Ovary (tissue), 10 donors: ENCODE measurements around the gene SOX30. TPM values are rescaled to one million over a fixed set of nuclear protein-coding genes. Genes with fewer than 3 reads are reported as not detected.
"Not testable (repeated sequence)": the region's sequence is repeated elsewhere in the genome, so short reads cannot be mapped to it uniquely, and the experiment has no call there.

Experiments
- DNase-seq, 5 donors: peaks; one replicate each; pipeline ENCODE4 v3.0.0-alpha.2; 2019 to 2020
- H3K27ac ChIP-seq, 2 donors: fragments of 200-600 bp; one replicate each; pipeline versions ENCODE4 v1.5.1 to v1.8.0; 2019 to 2022
- H3K27me3 ChIP-seq: fragments of 200-600 bp; one replicate; pipeline ENCODE4 v1.8.0; 2022
- H3K36me3 ChIP-seq: fragments of 200-600 bp; sonication (generic); one replicate; pipeline ENCODE4 v1.5.1; 2019
- H3K4me1 ChIP-seq: one replicate; pipeline ENCODE4 v1.8.1; 2013; ENCODE audit warnings: mild to moderate bottlenecking, moderate library complexity; ENCODE audit not compliant: insufficient read depth
- H3K4me3 ChIP-seq: fragments of 200-600 bp; sonication (generic); one replicate; pipeline ENCODE4 v1.5.1; 2017
- H3K9me3 ChIP-seq, 2 donors: fragments of 200-600 bp in 1 of 2; sonication (generic) in 1 of 2; one replicate each; pipeline versions ENCODE4 v1.5.1 to v1.8.1; 2013 to 2019; ENCODE audit warnings: mild to moderate bottlenecking in 1 of 2, moderate library complexity in 1 of 2
- EP300 ChIP-seq: sonication (generic); formaldehyde crosslinking; IDR thresholded peaks from one replicate; pipeline ENCODE4 v1.6.1; 2017; ENCODE audit warnings: antibody characterized with exemption
- POLR2A ChIP-seq: fragments of 450-650 bp; IDR thresholded peaks from one replicate; pipeline ENCODE4 v1.6.1; 2017; ENCODE audit warnings: antibody characterized with exemption, mild to moderate bottlenecking, moderate library complexity
- WGBS, 3 donors: extraction: QIAGEN DNeasy Blood & Tissue Kit in 1 of 3; methylation state at CpG; one replicate each; pipeline versions ENCODE4 v1.1.5 to v1.1.7; 2013 to 2017; 5-methylcytosine and 5-hydroxymethylcytosine counted together
- intact Hi-C, 4 donors: fragments of 100-400 bp; cut with DNase I; formaldehyde crosslinking; loops; one replicate each; pipeline versions ENCODE4 v1.11.0 to v1.15.1; 2022 to 2023
- long read RNA-seq, 3 donors: library from polyadenylated mRNA in 2 of 3; unstranded in 2 of 3; transcript quantifications; one replicate each; pipeline ENCODE4 v2.0.0 and lab custom pipeline, GENCODE V29; 2021 to 2026
- polyA plus RNA-seq, 2 donors: library from polyadenylated mRNA; stranded (reverse); fragments of 200-250 nt in 1 of 2; fragments of 350-450 nt in 1 of 2; fragmentation: Illumina TruSeq in 1 of 2; extraction: RNeasy Lipid Tissue Mini Kit (QIAGEN cat#74804) in 1 of 2; gene quantifications; one replicate each; pipeline ENCODE4 v1.2.3, GENCODE V29; 2013 to 2014
- total RNA-seq, 7 donors: library from RNA; depleted of rRNA in 2 of 7; stranded (reverse); fragments of >200 nt in 2 of 7; fragmentation: NEBNext Ultra II Directional in 3 of 7; extraction: Animal tissue kit (Norgen Biotek cat#: 25700) in 3 of 7; gene quantifications; one replicate each; pipeline versions ENCODE4 v1.1.0 to v1.2.4, GENCODE V29; 2016 to 2023
- TF ChIP-seq, protein P1 (sequence below), 3 donors: fragments of 450-650 bp in 2 of 3; fragments of 200-600 bp in 1 of 3; IDR thresholded peaks; one replicate each; pipeline versions ENCODE4 v1.5.1 to v1.8.0; 2016 to 2022; ENCODE audit warnings: antibody characterized with exemption in 3 of 3, mild to moderate bottlenecking in 1 of 3
- donor health status: DM: no; HTN: no; CAD: no; lungs with moderate emphysema.
- donor health status: DM: no; HTN: no; CAD: no.
- donor health status: Bipolar disorder and iron deficiency.
- donor health status: DM: yes; HTN: yes; CAD: no.
- donor health status: DM: no; HTN: no; CAD: no.
- donor health status: DM: yes; HTN: yes; CAD: no.

SOX30 gene
- total RNA-seq, result under 1 TPM in 3 of 7 donors, not detected in 4; 0.11 to 0.12 (median 0.12) TPM
- polyA plus RNA-seq, result under 1 TPM; 0.11 to 0.15 TPM
- long read RNA-seq, donor 1, result 0 reads
- long read RNA-seq, donor 2, partial matches to known transcripts, result 0 of 4 reads
- long read RNA-seq, donor 2, other reads (novel, unspliced or antisense), result 0 of 4 reads
- long read RNA-seq, donor 3, partial matches to known transcripts, result 0 of 1 reads
- long read RNA-seq, donor 3, other reads (novel, unspliced or antisense), result 1 of 1 reads

DNA sequence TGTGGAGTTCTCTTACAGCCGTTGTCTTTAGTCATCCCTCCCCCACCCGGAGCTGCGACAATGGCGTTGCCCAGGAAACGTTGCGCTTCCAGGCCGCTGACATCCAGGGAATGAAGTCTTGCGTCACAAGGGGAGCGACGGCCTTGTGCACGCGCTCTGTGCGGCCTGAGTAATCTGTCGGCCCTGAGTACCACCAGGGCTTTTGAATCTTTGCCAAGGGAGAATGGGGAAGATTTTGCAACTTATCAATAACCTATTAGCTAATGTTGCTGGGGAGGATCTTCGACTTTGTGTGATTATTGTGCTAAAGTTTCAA lies at the start of gene SOX30:
Gene SOX30, minus strand, starts transcription at position 62 of the 316 bp plus-strand sequence. CDS start 360 bp downstream, outside the sequence.
- Histone ChIP-seq H3K27ac (no peak within 1 kb of the TSS), H3K4me1 (peaks cover 1% of the 10 kb centered on the region), H3K36me3 (no peaks in the 10 kb centered on the region), H3K4me3 (peak within 1 kb of the TSS; percentile 34), H3K9me3 (no peaks in the 10 kb centered on the region), H3K27me3 (no peaks in the 10 kb centered on the region)
- no peak for DNase-seq
- WGBS, 3 donors, result 88 to 93% (median 89%) methylated on average over 15 of the region's 15 CpGs
- no peak for TF ChIP-seq EP300
- TF ChIP-seq, protein P1, sequence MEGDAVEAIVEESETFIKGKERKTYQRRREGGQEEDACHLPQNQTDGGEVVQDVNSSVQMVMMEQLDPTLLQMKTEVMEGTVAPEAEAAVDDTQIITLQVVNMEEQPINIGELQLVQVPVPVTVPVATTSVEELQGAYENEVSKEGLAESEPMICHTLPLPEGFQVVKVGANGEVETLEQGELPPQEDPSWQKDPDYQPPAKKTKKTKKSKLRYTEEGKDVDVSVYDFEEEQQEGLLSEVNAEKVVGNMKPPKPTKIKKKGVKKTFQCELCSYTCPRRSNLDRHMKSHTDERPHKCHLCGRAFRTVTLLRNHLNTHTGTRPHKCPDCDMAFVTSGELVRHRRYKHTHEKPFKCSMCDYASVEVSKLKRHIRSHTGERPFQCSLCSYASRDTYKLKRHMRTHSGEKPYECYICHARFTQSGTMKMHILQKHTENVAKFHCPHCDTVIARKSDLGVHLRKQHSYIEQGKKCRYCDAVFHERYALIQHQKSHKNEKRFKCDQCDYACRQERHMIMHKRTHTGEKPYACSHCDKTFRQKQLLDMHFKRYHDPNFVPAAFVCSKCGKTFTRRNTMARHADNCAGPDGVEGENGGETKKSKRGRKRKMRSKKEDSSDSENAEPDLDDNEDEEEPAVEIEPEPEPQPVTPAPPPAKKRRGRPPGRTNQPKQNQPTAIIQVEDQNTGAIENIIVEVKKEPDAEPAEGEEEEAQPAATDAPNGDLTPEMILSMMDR (IDR thresholded peaks at IDR 0.05), result no peak
- intact Hi-C loops, result no loop called here

DNA sequence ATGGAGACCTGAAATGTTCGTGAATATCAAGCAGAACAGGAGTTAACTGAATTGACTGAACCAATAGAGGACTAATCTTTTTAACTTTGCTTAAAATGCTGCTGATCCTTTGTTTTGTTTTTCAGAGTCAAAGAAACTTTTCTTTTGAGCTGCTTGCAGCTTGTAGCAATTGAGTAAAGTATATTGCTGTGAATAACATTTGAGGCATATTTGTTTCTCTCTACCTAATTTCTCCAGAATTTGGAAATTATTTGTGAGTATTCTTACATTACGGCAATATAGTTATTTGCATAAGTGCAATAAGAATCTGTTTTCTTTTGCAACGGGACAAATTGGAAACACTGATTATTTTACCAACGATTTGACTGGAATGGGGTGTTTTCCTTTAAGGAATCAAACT lies 46.4 kb upstream of the SOX30 start:
- H3K27ac ChIP-seq, H3K4me1 ChIP-seq, DNase-seq, H3K4me3 ChIP-seq, intact Hi-C loops, H3K9me3 ChIP-seq, H3K27me3 ChIP-seq, H3K36me3 ChIP-seq: not testable (repeated sequence)
- 69 to 77% (median 70%) methylated on average over 4 of the region's 4 CpGs for WGBS, 3 donors

DNA sequence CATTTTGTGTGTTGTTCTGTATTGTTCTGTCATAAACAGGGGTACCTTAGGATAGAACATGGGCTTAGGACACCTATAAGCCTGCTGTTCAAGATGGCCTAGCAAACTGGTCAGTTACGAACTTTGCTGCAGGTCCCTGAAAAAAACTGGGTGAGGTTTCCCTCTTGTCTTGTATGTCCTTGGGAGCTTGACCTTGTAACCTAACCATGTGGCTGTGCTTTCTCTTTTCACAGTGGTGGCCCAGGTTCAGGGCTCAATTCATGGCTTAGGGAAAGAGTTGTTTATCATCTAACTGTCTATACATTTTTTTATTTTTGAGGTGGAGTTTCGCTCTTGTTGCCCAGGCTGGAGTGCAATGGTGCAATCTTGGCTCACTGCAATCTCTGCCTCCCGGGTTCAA lies 43.9 kb upstream of the SOX30 start:
- 83 to 86% (median 86%) methylated on average over 3 of the region's 3 CpGs for WGBS, 3 donors
- intact Hi-C loops, DNase-seq, H3K36me3 ChIP-seq, H3K27ac ChIP-seq, H3K27me3 ChIP-seq, H3K9me3 ChIP-seq, H3K4me1 ChIP-seq, H3K4me3 ChIP-seq: not testable (repeated sequence)

DNA sequence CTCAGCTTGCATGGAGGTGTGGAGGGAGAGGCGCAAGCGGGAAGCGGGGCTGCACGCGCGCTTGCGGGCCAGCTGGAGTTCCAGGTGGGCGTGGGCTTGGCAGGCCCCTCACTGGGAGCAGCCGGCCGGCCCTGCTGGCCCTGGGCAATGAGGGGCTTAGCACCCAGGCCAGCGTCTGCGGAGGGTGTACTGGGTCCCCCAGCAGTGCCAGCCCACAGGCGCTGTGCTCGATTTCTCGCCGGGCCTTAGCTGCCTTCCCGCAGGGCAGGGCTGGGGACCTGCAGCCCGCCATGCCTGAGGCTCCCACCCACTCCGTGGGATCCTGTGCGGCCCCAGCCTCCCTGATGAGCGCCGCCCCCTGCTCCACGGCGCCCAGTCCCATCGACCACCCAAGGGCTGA lies 41.6 kb upstream of the SOX30 start:
- H3K9me3 ChIP-seq, H3K4me1 ChIP-seq, DNase-seq, H3K4me3 ChIP-seq, H3K27ac ChIP-seq, H3K27me3 ChIP-seq, H3K36me3 ChIP-seq: not testable (repeated sequence)
- intact Hi-C loops, result loop anchor here in 1 of 4 donors (5.0 kb wide), 1 partner anchor 282 kb away; no protein-coding TSS in a partner anchor
- WGBS, 3 donors, result 84 to 94% (median 89%) methylated on average over 18 to 25 of the region's 25 CpGs

DNA sequence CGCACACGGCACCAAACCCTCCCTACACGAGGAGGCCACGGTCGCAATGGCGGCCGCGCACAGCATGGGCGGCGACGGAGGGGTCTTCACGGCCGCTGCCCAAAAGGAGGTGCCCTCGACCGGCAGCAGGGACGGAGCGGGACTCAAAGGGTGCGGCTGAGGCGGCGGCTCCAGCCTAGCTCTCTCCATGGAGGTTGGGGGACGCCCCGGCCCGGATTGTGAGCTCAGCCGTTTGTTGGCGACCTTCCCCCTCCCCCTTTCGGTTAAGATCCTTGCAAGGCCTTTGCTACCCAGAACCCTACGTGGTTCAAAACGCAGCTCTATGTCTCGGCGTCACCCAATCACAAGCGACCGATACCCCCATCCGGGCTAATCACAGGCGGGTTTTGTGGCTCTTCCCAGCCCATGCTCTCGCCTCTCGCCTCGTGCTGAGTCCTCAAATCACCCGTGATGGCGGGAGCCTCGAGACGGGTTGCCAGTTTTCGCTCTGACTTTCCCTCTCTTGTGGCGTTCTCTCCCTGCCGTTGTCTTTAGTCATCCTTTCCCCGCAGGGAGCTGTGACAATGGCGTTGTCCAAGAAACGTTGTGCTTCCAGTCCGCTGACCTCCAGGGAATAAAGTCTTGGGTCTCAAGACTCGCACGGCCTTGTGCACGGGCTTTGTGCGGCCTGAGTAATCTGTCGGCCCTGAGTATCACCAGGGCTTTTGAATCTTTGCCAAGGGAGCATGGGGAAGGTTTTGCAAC lies 38.6 kb upstream of the SOX30 start:
- Histone ChIP-seq H3K36me3 (no peaks in the 10 kb centered on the region), H3K27ac (no peak overlapping the region), H3K4me1 (no peaks in the 10 kb centered on the region), H3K27me3 (no peaks in the 10 kb centered on the region), H3K4me3 (no peak overlapping the region), H3K9me3 (no peaks in the 10 kb centered on the region)
- TF ChIP-seq EP300, result no peak
- no peak for TF ChIP-seq POLR2A
- TF ChIP-seq, protein P1 (IDR thresholded peaks at IDR 0.05), result no peak
- no peak for DNase-seq
- 63 to 85% (median 67%) methylated on average over 53 of the region's 53 CpGs for WGBS, 3 donors
- intact Hi-C loops, result loop anchor here in 1 of 4 donors (5.0 kb wide), 1 partner anchor 279 kb away; no protein-coding TSS in a partner anchor
